Camera-type eye (tissue), 1 donor: ENCODE measurements around the gene POLL. TPM values are rescaled to one million over a fixed set of nuclear protein-coding genes. Genes with fewer than 3 reads are reported as not detected.

Experiments
- total RNA-seq: library from RNA; depleted of rRNA; stranded (reverse); fragments of >200 nt; gene quantifications from one replicate; pipeline ENCODE4 v1.2.3, GENCODE V29; 2014

POLL gene
- total RNA-seq: 21.9 TPM

DNA sequence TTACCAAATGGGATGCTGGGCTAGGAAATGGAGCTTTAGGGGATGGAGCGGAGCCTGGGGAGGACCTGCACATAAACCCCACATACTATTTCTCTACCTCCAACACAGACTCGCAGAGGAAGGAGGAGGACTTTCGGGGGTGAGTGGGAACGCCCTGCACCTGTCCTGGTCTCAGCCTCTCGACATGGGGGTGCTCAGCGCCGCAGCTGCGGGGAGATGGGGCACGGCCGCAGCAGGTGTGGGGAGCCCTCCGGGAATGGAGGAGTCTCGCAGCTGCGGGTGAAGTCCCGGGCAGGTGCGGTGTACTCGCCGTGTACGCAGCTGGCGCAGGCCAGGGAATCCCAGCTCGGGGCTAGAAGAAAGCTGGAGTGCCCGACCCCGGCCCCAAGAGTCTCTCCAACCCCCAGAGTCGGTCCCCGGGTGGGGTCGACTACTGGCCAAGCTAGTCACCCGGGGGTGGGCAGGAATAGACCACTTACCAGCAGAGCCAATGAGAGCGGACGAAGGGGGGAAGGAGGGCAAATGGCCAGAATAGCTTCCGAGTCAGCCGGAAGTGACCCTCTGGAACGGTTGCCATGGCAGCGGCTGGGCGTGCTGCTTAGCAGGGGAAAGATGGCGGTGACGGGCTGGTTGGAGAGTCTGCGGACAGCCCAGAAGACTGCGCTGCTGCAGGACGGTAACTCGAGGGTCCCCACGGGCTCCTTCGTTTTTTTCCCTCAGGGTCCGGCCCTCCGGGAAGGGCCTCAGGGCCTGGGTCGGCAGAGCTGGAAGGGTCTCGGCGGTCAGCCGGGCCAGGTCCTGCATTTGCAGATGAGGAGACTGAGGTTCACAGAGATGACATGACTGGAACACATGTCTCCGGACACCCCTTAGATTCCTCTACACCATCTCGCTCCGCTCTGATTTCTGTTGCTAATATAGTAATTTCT lies at the start of gene POLL, which contains the start of gene DPCD:
Gene POLL, minus strand, starts transcription at position 533 of the 929 bp plus-strand sequence. CDS start 897 bp downstream, outside the sequence.
Gene DPCD, plus strand, starts transcription at position 597 of the 929 bp plus-strand sequence. Its CDS starts 16 bp downstream, at position 613.

Other genes starting within 250 kb of the POLL start
- gene BTRC, start 234.1 kb downstream of the POLL start, total RNA-seq: 37.6 TPM
- 32.6 TPM for gene DPCD, start 64 bp upstream of the POLL start, total RNA-seq
- 73.6 TPM for gene FBXW4, start 106.9 kb upstream of the POLL start, total RNA-seq
- gene FGF8, start 187.9 kb upstream of the POLL start, total RNA-seq: 4.0 TPM
- 44.9 TPM for gene NPM3, start 195.2 kb upstream of the POLL start, total RNA-seq
- 360 TPM for gene OGA, start 230.2 kb upstream of the POLL start, total RNA-seq